Pons (tissue), 1 donor: ENCODE measurements around the gene LPXN.
"Not testable (repeated sequence)": the region's sequence is repeated elsewhere in the genome, so short reads cannot be mapped to it uniquely, and the experiment has no call there.

Source experiments
- DNase-seq: peaks from one replicate; pipeline ENCODE4 v3.0.0-alpha.2; 2016; ENCODE audit warnings: low spot score

Gene LPXN

DNA sequence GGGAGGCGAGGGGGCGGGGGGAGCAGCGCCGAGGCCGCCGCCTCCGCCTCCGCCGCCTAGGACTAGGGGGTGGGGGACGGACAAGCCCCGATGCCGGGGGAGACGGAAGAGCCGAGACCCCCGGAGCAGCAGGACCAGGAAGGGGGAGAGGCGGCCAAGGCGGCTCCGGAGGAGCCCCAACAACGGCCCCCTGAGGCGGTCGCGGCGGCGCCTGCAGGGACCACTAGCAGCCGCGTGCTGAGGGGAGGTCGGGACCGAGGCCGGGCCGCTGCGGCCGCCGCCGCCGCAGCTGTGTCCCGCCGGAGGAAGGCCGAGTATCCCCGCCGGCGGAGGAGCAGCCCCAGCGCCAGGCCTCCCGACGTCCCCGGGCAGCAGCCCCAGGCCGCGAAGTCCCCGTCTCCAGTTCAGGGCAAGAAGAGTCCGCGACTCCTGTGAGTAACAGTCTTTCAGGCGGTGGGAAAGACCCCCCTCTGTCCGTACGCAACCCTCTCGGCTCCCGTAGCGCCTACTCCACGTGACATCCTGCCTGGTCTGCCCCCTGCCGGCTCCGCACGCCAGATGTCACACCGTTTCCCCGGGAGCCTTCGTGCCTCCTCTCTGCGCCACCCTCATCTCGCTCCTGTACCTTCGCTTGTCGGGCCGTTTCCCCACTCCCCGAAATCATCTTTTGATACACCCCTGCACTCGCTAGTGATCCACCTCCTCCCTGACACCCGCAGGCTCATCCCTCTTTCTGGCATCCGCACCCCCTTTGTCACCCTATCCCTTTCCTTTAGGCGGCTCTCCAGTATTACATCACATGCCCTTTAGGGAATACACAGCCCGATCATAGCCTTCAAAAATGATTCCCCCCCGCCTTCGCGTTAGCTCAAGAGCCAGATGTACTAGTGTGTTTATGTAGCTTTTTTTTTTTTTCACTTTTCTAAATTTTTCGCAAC is 3.8 kb upstream of the LPXN start:
- peak; percentile 91 for DNase-seq

DNA sequence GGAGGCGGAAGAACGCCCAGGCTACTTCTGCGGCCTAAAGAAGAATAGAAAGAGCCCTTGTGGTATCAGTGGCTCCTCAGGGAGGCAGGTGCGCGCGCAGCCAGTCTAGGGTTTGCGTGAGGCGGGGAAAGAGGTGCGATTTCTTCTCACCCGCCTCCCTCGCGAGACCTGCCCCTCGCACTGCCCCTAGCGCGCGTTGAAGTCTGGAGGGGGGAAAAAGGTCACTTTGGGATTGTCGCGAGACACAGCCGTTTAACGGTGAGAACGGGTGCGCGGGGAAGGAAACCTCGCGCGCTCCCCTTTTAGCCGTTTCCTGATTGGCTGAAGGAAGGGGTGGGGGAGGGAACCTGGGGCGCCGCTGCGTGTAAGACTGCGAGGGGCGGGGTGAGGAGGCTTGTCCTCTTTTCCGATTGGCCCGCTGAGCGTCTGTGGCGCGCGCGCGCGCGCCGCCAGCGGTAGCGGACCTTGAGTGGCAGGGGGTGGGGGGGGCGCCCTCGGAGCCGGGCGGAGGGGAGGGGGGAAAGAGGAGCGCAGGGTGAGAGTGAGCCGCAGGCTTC is 3.1 kb upstream of the LPXN start, which contains the start of gene ZFP91:
ZFP91 (plus strand) TSS at position 429 of the 557 bp plus-strand sequence. CDS start 219 bp downstream, outside the sequence.
- DNase-seq: peak; percentile 98

DNA sequence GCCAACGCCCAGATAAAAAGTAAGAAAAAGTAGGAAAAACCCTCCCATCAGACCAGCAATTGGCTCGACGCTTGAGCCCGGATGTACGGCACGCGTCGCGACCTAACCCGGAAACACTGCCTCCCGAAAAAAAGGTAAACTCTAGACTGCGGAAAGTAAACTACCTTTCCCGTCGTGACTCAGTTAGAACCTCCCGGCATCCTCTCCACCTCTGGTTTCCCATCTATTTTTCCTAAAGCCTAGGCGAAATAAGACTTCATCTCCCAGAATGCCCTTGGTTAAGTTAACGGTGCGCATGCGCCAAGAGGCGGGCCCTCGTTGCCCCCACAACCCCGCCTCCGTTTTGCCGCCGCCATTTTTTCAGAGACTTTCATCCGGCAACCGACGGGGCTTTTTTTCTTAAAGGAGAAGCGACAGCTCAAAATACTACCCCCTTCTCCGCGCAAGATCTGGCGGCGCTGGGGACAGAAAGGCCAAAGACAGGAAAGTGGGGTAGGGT is 2.5 kb upstream of the LPXN start:
- DNase-seq: peak; percentile 99

DNA sequence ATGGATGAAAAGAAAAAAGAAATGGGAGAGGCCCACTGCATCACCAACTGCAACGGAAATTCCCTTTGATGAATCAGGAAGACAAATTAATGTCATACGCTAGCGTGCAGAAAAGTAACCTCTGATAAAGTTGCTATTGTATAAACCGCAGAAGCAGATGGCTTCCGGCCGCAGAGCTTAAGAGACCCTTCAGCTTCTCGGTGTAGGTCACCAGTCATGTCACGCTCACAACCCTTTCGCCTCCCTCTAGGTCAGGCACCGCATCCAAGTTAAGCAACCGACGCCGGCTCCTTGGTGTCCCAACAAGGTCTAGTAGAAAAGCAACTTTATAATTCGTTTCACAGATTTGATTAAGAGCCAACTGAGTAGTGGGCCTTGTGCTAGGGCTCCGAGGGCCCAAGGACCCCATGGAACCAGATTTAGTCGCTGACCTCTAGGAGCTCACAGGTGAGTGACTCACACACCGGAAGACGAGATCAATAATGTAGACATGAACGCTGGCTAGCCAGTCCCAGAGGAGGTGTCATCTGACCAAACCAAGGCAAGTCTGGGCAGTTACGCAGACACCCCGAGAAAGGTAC is 2.0 kb upstream of the LPXN start:
- no peak for DNase-seq

DNA sequence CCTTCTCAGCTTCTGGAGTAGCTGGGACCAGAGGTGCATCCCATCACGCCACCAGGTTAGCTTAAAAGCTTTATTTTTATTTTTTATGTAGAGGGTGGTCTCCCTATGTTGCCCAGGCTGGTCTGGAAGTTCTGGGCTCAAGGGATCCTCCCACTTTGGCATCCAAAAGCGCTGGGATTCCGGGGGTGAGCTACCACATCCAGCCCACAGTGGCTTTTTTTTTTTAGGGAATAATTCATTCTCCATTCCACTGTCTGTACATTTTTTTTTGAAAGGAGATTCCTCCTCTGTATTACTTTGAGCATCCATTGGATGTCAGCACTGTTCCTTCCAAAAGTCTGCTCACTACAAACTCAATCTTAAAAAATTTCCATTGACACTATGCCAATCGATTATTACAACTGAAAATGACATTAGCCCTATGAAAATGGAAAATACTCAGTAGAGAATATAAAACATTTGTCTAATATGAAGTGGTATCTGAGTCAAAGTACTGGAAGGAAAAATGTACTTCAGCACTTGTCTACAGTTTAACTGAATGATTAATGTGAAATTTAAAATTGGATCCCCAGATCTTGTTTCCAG is 1.3 kb upstream of the LPXN start:
- peak; percentile 75 for DNase-seq

DNA sequence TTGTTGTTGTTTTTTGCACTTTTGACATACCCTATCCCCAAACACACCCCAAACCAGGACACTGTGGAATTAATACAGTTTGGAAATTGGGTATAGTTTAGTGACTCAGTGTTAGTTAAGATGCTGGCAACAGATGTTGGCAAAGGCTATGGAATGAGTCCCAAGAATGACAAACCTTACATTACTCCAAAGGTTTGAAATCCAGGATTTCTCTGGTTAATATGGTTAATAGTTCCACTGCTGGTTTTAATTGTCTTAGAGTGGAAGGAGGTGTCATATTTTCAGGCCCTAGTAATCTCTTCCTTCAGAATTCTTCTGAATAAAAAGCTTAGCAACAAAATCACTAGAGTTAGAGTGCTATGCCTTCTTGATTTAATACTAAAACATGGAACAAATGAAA is 775 bp downstream of the LPXN start:
- DNase-seq: no peak

DNA sequence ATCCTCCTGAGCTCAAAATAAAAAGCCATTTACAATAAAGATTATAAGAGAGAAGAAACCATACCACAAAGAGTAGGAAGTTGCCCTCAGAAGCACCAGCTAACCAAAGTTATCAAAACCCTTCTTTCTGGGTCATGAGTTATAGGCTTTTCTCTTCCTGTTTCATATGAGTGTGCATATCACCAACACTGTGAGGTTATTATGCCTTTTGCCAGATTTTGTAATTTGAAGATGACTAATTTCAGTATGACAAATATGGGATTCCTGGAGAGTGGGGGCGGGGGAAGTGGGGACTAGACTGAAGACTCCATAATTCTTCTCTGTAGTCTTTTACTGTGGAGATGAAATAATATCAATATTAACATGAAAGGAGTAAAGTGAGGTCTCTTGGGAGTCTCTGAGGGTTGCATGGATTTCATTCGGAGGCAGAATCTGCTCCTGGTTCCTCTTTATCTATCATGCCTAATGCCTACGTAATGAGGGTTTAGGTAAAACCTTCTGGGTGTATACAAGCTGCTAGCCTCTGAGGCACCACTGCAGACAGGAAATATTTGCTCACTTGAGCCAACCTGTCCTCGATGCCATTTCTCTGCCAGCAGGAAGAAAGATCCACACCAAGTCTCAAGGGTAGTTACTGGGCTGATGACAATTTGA is 2.1 kb downstream of the LPXN start:
- DNase-seq: peak; percentile 33

DNA sequence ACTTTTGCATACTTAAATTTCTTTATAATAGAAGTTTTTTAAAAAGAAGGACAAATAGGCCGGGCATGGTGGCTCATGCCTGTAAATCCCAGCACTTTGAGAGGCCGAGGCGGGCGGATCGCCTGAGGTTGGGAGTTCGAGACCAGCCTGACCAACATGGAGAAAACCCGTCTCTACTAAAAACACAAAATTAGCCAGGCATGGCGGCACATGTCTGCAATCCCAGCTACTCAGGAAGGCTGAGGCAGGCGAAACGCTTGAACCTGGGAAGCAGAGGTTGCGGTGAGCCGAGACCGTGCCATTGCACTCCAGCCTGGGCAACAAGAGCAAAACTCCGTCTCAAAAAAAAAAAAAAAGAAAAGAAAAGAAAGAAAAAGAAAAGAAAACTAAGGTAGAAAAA is 2.8 kb downstream of the LPXN start:
- DNase-seq: not testable (repeated sequence)

DNA sequence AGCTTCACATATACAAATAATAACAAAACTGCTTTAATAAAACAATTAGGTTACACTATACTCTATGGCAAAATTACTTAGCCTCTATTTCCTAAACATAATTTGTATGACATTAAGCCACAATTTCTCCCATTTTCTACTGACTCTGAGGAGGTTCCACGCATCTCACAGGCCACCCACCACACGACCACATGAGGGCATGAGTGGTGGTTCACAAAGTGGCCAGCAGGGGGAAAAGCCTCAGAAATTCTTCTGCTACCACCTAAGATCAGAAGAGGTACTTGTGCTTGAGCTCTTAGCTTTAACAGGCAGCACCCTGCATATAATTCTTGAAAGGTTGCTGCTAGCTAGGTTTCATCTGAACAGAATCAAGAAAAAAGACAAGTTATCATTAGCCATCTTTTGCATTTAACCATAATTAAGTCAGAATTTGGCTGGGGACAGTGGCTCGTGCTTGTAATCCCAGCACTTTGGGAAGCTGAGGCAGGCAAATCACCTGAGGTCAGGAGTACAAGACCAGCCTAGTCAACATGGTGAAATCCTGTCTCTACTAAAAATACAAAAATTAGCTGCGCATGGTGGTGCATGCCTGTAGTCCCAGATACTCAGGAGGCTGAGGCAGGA is 7.7 kb downstream of the LPXN start:
- peak; percentile 67 for DNase-seq

DNA sequence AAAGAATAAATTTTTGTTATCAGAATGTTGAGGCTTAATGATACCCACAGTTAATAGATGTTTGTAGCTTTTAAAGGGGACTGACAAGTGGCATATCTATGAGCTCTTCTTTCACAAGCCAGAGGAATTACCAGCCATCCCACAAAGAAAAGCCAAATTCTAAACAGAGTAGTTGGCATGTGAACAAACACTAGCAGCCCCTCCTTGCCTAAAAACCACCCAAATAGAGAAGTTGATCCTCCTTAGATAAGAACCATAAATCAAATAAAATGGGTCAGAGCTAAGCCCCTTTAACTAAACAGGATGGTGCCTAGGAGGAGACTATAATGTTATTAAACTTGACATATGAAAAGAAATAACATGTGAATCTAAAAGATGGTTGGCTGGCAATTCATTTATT is 11.4 kb downstream of the LPXN start:
- no peak for DNase-seq

DNA sequence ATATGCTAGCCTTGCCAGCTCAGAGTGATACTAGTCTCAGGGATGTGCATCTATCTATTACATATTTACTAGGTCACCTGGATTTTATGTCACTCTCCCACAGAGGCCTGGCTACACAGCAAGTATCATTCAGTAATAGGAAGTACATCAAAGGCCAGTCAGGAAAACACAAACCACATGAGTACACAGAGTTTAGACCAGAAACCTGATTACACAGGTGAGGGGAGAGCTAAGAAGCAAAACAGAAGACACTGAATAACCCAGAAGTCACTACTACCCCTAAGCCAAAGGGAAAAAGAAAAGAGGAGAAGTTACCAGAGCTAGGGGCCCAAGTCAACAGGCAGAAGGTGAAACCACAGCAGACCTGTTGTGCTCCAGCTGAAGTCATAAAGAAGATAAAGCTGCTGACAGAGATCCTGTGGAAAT is 13.3 kb downstream of the LPXN start:
- DNase-seq: no peak

DNA sequence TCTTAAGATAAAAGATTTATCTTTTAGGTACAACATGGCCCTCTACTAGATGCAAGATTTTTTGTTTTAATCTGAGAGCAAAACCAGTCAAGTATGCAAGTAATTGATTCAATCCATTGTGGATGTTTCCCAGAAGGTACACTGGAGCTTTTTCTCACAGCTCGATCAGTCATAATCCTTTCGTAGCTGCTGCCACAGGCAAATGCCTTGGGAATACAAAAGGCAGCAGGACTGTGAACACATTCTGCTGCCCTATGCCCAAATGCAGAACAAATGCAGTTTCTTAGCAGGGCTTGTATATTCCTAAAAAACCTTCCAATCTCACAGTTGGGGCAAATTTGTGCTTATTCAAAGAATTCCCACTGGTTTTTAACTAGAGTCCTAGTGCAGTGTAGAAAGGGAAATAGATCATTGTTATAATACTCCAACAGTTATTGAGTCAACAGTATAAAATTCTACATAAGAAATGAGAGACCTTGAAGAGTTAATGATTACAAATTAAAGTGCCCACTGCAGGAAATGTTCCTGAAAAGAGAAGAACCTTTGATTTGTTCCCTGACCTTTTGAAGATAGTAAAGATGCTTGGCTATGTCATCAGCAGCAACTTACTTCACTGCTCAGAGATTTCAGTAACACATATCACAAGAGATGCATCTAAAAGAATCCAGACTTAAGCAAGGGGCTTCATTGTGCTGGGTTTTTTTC is 14.1 kb downstream of the LPXN start:
- peak; percentile 53 for DNase-seq

DNA sequence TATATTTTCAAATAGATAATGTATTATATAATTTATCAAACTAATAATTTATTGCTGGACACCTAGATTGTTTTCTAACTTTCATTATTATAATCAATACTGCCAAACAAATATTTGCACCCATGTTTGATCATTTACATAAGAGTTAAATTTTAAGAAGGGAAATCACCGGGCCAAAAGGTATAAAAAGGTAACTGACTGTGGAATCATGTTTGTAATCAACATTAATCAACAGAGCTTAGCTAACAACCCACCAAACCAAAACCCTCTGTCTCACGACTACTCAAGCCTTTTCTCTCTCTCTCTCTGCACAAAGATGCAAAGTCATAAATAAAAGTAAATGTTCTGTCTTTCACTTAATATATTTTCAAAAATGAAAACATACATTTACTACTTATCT is 14.8 kb downstream of the LPXN start:
- DNase-seq: no peak

DNA sequence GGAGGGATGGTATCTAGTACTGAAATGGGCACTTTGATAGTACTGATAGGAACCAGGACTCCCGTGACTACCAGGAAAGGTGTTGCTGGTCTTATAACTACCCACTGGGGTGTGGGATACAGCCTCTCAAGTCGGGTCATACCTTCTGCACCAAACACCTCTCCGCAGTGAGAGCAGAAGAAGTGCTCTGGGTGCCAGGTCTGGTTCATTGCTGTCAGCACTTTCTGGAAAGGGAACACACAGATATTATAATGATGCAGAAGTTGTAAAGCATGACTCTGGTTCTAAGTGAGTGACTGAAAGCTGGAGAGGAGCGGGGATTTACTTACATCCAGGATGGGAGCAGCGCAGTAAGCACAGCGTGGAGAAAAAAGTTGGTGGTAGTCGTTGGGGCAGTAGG is 26.0 kb downstream of the LPXN start:
- DNase-seq: no peak

DNA sequence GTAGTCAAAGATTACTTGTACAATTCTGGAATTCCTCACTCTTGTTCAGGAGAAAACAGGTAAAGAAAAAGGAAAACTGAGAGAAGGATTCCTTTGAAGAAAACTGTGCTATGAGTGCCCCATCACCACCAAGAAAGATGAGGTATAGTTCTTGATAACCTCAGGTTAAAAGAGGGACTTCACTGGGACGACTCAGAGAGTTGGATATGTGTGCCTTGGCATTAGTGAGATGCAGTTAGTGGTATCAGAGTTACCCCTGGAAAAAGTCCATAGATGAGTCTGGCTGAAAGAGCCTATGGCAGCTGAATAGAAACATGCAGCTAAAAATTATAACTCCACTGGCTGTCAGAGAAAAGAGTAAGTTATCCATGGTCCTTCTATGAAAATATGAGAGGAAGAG is 28.8 kb downstream of the LPXN start:
- DNase-seq: no peak

DNA sequence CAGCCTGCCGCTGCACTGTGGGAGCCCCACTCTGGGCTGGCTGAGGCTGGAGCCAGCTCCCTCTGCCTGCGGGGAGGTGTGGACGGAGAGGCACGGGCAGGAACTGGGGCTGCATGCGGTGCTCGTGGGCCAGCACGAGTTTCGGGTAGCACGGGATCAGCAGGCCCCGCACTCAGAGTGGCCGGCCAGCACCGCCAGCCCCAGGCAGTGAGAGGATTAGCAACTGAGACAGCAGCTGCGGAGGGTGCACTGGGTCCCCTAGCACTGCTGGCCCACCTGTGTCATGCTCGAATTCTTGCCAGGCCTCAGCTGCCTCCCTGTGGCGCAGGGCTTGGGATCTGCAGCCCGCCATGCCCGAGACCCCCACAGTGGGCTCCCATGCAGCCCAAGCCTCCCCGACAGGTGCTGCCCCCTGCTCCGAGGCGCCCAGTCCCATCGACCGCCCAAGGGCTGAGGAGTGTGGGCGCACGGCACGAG is 43.8 kb downstream of the LPXN start:
- DNase-seq: no peak

DNA sequence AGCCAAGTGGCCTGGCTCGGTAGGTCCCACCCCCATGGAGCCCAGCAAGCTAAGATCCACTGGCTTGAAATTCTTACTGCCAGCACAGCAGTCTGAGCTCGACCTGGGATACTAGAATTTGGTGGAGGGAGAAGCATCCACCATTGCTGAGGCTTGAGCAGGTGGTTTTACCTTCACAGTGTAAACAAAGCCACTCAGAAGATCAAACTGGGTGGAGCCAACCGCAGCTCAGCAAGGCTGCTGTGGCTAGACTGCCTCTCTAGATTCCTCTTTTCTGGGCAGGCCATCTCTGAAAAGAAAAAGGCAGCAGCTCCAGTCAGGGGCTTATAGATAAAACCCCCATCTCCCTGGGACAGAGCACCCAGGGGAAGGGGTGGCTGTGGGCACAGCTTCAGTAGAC is 45.4 kb downstream of the LPXN start:
- no peak for DNase-seq

DNA sequence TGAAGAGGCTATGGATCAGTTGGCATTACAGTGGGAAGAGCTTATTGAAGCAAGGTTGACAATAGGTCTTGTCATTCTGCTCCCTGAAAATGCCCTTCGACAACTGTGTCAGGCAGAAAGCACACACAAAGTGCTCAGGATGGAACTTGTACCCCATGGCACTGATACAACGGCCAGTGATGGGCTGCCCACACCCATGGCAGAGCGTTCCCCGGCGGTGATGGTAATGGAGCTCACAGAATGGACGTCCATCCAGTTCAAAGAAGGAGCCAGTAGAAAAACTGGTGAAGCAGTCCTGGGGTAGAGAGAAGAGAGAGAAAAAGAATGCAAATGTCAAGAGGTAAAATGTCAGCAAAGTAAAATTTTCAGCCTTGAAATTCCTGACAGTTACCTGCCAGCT is 48.2 kb downstream of the LPXN start:
- DNase-seq: no peak

DNA sequence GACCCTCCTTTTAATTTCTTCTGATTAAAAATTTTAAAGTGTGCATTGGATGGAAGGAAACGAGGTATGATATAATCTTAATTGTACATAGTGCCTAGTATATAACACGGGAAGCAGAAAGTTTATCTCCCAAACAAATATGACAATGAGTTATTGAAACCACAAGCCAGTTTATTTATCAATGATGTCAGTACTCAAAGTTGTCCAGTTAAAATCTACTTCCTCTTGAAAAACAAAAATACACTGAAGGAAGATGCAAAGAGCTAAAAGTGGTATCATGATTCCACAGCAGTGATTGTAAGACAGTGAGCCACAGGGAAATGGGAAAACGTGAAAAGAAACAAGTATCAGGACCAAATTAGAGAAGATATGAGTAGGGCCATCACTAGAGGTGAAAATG is 48.9 kb downstream of the LPXN start:
- DNase-seq: peak; percentile 29

DNA sequence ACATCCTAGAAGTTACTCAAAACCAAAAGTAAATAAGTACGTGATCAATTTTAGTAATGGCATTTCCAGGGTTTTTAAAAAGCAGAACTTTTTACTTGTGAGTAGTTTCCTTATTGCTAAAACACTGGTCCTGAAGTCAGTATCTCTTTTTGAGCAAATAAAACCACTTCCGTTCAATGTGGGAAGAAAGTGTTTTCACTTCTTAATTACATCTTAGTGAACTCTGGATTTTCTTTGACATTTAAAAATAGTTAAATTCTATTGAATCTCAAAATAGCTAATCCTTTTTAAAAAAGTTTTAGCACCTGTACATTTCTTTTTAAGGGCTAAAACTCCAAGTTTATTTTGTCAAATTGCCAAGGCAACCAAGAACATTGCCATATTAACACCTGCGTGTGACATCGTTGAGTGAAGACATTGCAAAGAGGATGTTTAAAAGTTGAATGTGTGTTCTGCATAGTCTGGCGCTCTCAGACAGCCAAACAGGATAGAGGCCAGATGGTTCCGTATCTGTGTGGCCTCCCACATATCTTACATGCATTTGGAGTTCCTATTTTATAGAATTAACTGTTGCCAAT is 50.5 kb downstream of the LPXN start:
- DNase-seq: peak; percentile 79
